HG03108 (cell line): Measurements from ENCODE around the gene DEFB129.
"Not testable (repeated sequence)": the region's sequence is repeated elsewhere in the genome, so short reads cannot be mapped to it uniquely, and the experiment has no call there.

Experiments used
- ATAC-seq: cut with Tn5 transposase; IDR thresholded peaks from one replicate; pipeline ENCODE4 v1.9.1; 2021; ENCODE audit warnings: moderate library complexity; ENCODE audit not compliant: unreplicated experiment

DEFB129 gene

GRCh38 chr20:226958-227357 is at the start of gene DEFB129:
Gene DEFB129 (plus strand): TSS chr20:227258. CDS start chr20:227289, 31 bp downstream.
- ATAC-seq, result no peak

- no peak for ATAC-seq
Observed at GRCh38 chr20:184288-184687, 42.8 kb upstream of the DEFB129 start.

GRCh38 chr20:187733-188132 is 39.3 kb upstream of the DEFB129 start:
- no peak for ATAC-seq

GRCh38 chr20:189611-190010 is 37.4 kb upstream of the DEFB129 start, which contains the start of gene DEFB128:
Gene DEFB128 (minus strand): TSS chr20:189711. CDS start chr20:189623, 88 bp downstream.
- no peak for ATAC-seq

- ATAC-seq, result no peak
Observed at GRCh38 chr20:198225-198624, 28.8 kb upstream of the DEFB129 start.

- ATAC-seq, result no peak
Observed at GRCh38 chr20:199996-200395, 27.1 kb upstream of the DEFB129 start.

- not testable (repeated sequence) for ATAC-seq
Observed at GRCh38 chr20:203630-204029, 23.4 kb upstream of the DEFB129 start.

- no peak for ATAC-seq
Observed at GRCh38 chr20:208942-209566, 18.0 kb upstream of the DEFB129 start.

- no peak for ATAC-seq
Observed at GRCh38 chr20:210809-211502, 16.1 kb upstream of the DEFB129 start.

GRCh38 chr20:214383-214782 is 12.7 kb upstream of the DEFB129 start:
- ATAC-seq, result no peak

- ATAC-seq, result no peak
Observed at GRCh38 chr20:215796-216195, 11.3 kb upstream of the DEFB129 start.

- no peak for ATAC-seq
Observed at GRCh38 chr20:217266-217665, 9.8 kb upstream of the DEFB129 start.

GRCh38 chr20:219290-220115 is 7.6 kb upstream of the DEFB129 start:
- ATAC-seq, result no peak

GRCh38 chr20:221258-221830 is 5.7 kb upstream of the DEFB129 start:
- ATAC-seq, result no peak

GRCh38 chr20:225879-226278 is 1.2 kb upstream of the DEFB129 start:
- ATAC-seq, result not testable (repeated sequence)

GRCh38 chr20:227439-228105 is 514 bp downstream of the DEFB129 start:
- no peak for ATAC-seq

GRCh38 chr20:235891-236290 is 8.8 kb downstream of the DEFB129 start:
- no peak for ATAC-seq

- ATAC-seq, result no peak
Observed at GRCh38 chr20:237489-237888, 10.4 kb downstream of the DEFB129 start.

- ATAC-seq, result no peak
Observed at GRCh38 chr20:237929-238328, 10.9 kb downstream of the DEFB129 start.

GRCh38 chr20:242905-243304 is 15.8 kb downstream of the DEFB129 start:
- no peak for ATAC-seq

GRCh38 chr20:251354-251753 is 24.3 kb downstream of the DEFB129 start:
- no peak for ATAC-seq
